ENCODE data around the gene PIGL. TPM values are rescaled to one million over a fixed set of nuclear protein-coding genes. Genes with fewer than 3 reads are reported as not detected.

The PIGL gene
- total RNA-seq, 1 experiment from 2014 or later = 44.1 TPM

DNA sequence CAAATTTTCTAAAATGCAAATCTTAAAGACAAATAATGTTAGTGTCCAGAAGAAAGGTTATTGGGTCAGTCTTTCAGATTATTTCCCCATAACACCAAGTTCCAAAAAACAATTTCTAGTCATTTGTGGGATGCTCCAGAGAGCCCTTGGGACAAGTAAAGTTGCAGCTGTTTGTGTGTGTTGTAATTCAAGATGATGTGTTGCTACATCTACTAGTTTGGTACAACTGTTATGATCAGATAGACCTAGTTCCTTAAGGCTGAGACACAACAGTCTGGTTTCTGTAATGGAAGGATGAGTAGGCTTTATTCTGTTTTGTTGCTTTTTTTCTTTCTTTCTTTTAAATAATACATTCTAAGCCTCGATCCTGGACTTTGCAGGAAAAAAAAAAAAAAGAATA, 41.9 kb downstream of the PIGL start:
- Mint-ChIP-seq H3K4me1 (peaks cover 13% of the 10 kb centered on the region), H3K27ac (no peak overlapping the region), H3K36me3 (0 out of 2 replicates have a peak, but pooled peaks cover 2% of the 10 kb centered on the region), H3K4me3 (no peak overlapping the region), H3K9me3 (no peaks in the 10 kb centered on the region), H3K27me3 (ENCODE audit: low read depth) (no peaks in the 10 kb centered on the region)
- DNase-seq (ENCODE audit: low spot score) (no peak), ATAC-seq (no peak)
- TF ChIP-seq IRF2 (CRISPR knock-in tag; IDR thresholded peaks at IDR 0.05; ENCODE audit: borderline replicate concordance, low read depth) (no peak), RORB (CRISPR knock-in tag; IDR thresholded peaks at IDR 0.05) (no peak), EMX1 (CRISPR knock-in tag; IDR thresholded peaks at IDR 0.05) (no peak), NR2C2 (CRISPR knock-in tag; IDR thresholded peaks at IDR 0.05) (no peak), CREB1 (CRISPR knock-in tag; IDR thresholded peaks at IDR 0.05) (no peak), ZNF138 (CRISPR knock-in tag; conservative IDR thresholded peaks at IDR 0.05) (no peak), JUN (CRISPR knock-in tag; IDR thresholded peaks at IDR 0.05) (no peak), NFATC4 (CRISPR knock-in tag; IDR thresholded peaks at IDR 0.05) (no peak), SMAD3 (CRISPR knock-in tag; IDR thresholded peaks at IDR 0.05; ENCODE audit: borderline replicate concordance) (no peak), SP1 (CRISPR knock-in tag; conservative IDR thresholded peaks at IDR 0.05) (no peak)
- POLR2A ChIA-PET = no interaction called here
- CTCF ChIA-PET = interaction anchor here (1.1 kb wide), 1 partner anchor 27 kb away, joined by 4 read pairs; no protein-coding TSS in a partner anchor

DNA sequence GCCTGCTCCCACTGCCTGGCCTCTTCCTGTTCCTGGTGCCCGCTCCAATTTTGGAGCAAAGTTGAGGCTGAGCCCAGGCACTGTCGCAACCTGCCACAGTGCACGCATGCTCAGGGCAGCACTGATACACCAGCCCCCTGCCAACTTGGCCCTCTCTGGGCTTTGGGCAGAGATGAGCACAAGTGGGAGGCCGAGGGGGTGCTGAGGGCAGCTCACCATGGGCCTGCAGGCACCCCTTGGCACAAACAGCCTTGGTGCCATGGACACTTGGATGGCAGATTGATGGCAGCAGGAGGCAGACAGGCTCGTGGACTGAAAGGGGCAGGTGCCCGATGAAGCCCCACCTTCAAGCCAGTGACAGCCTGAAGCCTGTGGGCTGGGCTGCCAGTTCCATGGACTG, 42.9 kb downstream of the PIGL start:
- Mint-ChIP-seq H3K4me3 (no peak overlapping the region), H3K27ac (no peak overlapping the region), H3K36me3 (no peaks in the 10 kb centered on the region), H3K27me3 (ENCODE audit: low read depth) (no peaks in the 10 kb centered on the region), H3K9me3 (no peaks in the 10 kb centered on the region), H3K4me1 (peaks cover 11% of the 10 kb centered on the region)
- ChIA-PET CTCF (interaction anchor here (0.8 kb wide), 1 partner anchor 26 kb away, joined by 4 read pairs; no protein-coding TSS in a partner anchor), POLR2A (no interaction called here)
- no peak for ATAC-seq
- TF ChIP-seq, protein P1, sequence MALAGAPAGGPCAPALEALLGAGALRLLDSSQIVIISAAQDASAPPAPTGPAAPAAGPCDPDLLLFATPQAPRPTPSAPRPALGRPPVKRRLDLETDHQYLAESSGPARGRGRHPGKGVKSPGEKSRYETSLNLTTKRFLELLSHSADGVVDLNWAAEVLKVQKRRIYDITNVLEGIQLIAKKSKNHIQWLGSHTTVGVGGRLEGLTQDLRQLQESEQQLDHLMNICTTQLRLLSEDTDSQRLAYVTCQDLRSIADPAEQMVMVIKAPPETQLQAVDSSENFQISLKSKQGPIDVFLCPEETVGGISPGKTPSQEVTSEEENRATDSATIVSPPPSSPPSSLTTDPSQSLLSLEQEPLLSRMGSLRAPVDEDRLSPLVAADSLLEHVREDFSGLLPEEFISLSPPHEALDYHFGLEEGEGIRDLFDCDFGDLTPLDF (CRISPR knock-in tag; IDR thresholded peaks at IDR 0.05) = no peak
- DNase-seq (ENCODE audit: low spot score) = no peak

DNA sequence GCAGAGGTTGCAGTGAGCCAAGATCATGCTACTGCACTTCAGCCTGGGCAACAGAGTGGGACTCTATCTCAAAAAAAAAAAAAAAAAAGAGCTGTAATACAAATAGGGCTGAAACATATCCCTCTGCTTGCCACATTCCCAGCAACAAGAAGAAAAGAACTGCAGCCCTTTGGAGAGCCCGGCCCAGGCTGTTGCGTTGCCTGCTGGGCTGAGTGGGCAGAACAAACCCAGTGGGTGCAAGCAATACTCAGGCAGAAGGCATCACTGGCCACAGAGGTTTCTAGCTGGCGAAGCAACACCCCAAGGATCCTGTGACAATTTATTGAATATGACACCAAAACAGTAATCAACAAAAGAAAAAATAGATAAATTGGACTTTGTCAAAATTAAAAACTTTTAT, 44.0 kb downstream of the PIGL start:
- ChIA-PET POLR2A (interaction anchor here (0.6 kb wide), 1 partner anchor 100 kb away, joined by 3 read pairs; no protein-coding TSS in a partner anchor), CTCF (no interaction called here)
- Mint-ChIP-seq H3K4me3 (no peak overlapping the region), H3K27ac (no peak overlapping the region), H3K4me1 (no peaks in the 10 kb centered on the region), H3K36me3 (no peaks in the 10 kb centered on the region), H3K27me3 (ENCODE audit: low read depth) (no peaks in the 10 kb centered on the region), H3K9me3 (no peaks in the 10 kb centered on the region)
- TF ChIP-seq TEAD1 (CRISPR knock-in tag; IDR thresholded peaks at IDR 0.05) (no peak), NFE2L1 (CRISPR knock-in tag; IDR thresholded peaks at IDR 0.05) (no peak), ETV6 (CRISPR knock-in tag; IDR thresholded peaks at IDR 0.05) (no peak), JAZF1 (CRISPR knock-in tag; IDR thresholded peaks at IDR 0.05) (no peak), MYBL2 (CRISPR knock-in tag; IDR thresholded peaks at IDR 0.05) (no peak), FOXK1 (CRISPR knock-in tag; IDR thresholded peaks at IDR 0.05) (no peak), ZNF232 (CRISPR knock-in tag; IDR thresholded peaks at IDR 0.05) (no peak)
- TF ChIP-seq, protein P2, sequence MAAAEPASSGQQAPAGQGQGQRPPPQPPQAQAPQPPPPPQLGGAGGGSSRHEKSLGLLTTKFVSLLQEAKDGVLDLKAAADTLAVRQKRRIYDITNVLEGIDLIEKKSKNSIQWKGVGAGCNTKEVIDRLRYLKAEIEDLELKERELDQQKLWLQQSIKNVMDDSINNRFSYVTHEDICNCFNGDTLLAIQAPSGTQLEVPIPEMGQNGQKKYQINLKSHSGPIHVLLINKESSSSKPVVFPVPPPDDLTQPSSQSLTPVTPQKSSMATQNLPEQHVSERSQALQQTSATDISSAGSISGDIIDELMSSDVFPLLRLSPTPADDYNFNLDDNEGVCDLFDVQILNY (CRISPR knock-in tag; IDR thresholded peaks at IDR 0.05) = no peak
- TF ChIP-seq, protein P3, sequence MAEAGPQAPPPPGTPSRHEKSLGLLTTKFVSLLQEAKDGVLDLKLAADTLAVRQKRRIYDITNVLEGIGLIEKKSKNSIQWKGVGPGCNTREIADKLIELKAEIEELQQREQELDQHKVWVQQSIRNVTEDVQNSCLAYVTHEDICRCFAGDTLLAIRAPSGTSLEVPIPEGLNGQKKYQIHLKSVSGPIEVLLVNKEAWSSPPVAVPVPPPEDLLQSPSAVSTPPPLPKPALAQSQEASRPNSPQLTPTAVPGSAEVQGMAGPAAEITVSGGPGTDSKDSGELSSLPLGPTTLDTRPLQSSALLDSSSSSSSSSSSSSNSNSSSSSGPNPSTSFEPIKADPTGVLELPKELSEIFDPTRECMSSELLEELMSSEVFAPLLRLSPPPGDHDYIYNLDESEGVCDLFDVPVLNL (CRISPR knock-in tag; IDR thresholded peaks at IDR 0.05; ENCODE audit: borderline replicate concordance, low read depth) = no peak
- TF ChIP-seq, protein P4, sequence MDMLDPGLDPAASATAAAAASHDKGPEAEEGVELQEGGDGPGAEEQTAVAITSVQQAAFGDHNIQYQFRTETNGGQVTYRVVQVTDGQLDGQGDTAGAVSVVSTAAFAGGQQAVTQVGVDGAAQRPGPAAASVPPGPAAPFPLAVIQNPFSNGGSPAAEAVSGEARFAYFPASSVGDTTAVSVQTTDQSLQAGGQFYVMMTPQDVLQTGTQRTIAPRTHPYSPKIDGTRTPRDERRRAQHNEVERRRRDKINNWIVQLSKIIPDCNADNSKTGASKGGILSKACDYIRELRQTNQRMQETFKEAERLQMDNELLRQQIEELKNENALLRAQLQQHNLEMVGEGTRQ (CRISPR knock-in tag; IDR thresholded peaks at IDR 0.05) = no peak
- TF ChIP-seq, protein P5, sequence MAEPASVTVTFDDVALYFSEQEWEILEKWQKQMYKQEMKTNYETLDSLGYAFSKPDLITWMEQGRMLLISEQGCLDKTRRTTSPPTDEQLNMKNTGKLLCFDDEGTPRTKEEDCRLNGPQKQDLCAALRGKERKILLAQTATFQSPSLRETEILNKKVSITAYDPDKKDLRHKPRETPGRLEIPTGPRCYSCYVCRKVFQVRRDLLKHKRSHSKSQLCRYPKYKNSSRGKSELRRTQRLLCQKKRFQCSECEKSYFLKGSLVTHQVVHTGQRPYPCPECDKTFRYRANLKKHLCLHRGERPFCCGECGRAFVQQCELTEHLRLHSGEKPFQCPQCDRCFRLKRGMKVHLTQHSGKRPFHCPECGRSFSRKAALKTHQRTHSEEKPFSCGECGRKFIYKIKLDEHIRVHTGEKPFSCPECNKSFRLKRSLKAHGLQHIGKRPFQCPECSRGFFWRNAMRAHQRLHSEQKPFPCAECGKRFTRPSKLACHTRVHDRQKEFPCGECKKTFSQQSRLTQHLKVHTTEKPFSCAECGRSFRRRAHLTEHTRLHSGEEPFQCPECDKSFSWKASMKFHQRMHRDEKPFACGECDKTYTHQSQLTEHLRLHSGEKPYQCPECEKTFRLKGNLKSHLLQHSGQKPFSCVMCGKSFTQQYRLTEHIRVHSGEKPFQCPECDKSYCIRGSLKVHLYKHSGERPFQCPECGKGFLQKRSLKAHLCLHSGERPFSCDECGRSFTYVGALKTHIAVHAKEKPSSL (CRISPR knock-in tag; conservative IDR thresholded peaks at IDR 0.05) = no peak
- TF ChIP-seq, protein P6, sequence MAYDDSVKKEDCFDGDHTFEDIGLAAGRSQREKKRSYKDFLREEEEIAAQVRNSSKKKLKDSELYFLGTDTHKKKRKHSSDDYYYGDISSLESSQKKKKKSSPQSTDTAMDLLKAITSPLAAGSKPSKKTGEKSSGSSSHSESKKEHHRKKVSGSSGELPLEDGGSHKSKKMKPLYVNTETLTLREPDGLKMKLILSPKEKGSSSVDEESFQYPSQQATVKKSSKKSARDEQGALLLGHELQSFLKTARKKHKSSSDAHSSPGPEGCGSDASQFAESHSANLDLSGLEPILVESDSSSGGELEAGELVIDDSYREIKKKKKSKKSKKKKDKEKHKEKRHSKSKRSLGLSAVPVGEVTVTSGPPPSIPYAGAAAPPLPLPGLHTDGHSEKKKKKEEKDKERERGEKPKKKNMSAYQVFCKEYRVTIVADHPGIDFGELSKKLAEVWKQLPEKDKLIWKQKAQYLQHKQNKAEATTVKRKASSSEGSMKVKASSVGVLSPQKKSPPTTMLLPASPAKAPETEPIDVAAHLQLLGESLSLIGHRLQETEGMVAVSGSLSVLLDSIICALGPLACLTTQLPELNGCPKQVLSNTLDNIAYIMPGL (CRISPR knock-in tag; IDR thresholded peaks at IDR 0.05) = no peak
- ATAC-seq = no peak
- no peak for DNase-seq (ENCODE audit: low spot score)

Measured in WTC11 (cell line).